Measurements from ENCODE around the gene SUPT16H.
"Not testable (repeated sequence)": the region's sequence is repeated elsewhere in the genome, so short reads cannot be mapped to it uniquely, and the experiment has no call there.

Gene SUPT16H

GRCh38 chr14:21356511-21356910, 27.3 kb downstream of the SUPT16H start:
- no peak for DNase-seq

- DNase-seq = no peak
Observed at GRCh38 chr14:21352587-21352986, 31.2 kb downstream of the SUPT16H start.

- no peak for DNase-seq
Observed at GRCh38 chr14:21350539-21350938, 33.3 kb downstream of the SUPT16H start.

- no peak for DNase-seq
Observed at GRCh38 chr14:21347201-21347600, 36.6 kb downstream of the SUPT16H start.

- DNase-seq = no peak
Observed at GRCh38 chr14:21346532-21347135, 37.2 kb downstream of the SUPT16H start.

- no peak for DNase-seq
Observed at GRCh38 chr14:21343035-21343794, 40.6 kb downstream of the SUPT16H start.

GRCh38 chr14:21334202-21334906, 49.5 kb downstream of the SUPT16H start:
- DNase-seq = no peak

- DNase-seq = no peak
Observed at GRCh38 chr14:21332950-21333349, 50.9 kb downstream of the SUPT16H start.

GRCh38 chr14:21326972-21327371, 56.8 kb downstream of the SUPT16H start:
- DNase-seq = no peak

GRCh38 chr14:21322716-21323115, 61.1 kb downstream of the SUPT16H start:
- DNase-seq = no peak

- DNase-seq = no peak
Observed at GRCh38 chr14:21320913-21321312, 62.9 kb downstream of the SUPT16H start.

- DNase-seq = no peak
Observed at GRCh38 chr14:21317398-21317797, 66.4 kb downstream of the SUPT16H start.

- no peak for DNase-seq
Observed at GRCh38 chr14:21313512-21313911, 70.3 kb downstream of the SUPT16H start.

GRCh38 chr14:21311614-21312013, 72.2 kb downstream of the SUPT16H start:
- DNase-seq = no peak

GRCh38 chr14:21309956-21310355, 73.9 kb downstream of the SUPT16H start:
- no peak for DNase-seq

GRCh38 chr14:21309238-21309636, 74.6 kb downstream of the SUPT16H start:
- no peak for DNase-seq

- DNase-seq = peak; percentile 82
Observed at GRCh38 chr14:21308479-21309237, 75.2 kb downstream of the SUPT16H start.

- no peak for DNase-seq
Observed at GRCh38 chr14:21308132-21308478, 75.7 kb downstream of the SUPT16H start.

- DNase-seq = no peak
Observed at GRCh38 chr14:21307637-21308036, 76.2 kb downstream of the SUPT16H start.

- not testable (repeated sequence) for DNase-seq
Observed at GRCh38 chr14:21302836-21303140, 81.0 kb downstream of the SUPT16H start.

- DNase-seq = no peak
Observed at GRCh38 chr14:21302013-21302835, 81.6 kb downstream of the SUPT16H start.
